ENCODE measurements around the gene CFAP43. TPM values are rescaled to one million over a fixed set of nuclear protein-coding genes. Genes with fewer than 3 reads are reported as not detected.

CFAP43 gene
- total and polyA plus RNA-seq, 12 donors, result 0.28 to 4.2 (median 1.3) TPM

DNA sequence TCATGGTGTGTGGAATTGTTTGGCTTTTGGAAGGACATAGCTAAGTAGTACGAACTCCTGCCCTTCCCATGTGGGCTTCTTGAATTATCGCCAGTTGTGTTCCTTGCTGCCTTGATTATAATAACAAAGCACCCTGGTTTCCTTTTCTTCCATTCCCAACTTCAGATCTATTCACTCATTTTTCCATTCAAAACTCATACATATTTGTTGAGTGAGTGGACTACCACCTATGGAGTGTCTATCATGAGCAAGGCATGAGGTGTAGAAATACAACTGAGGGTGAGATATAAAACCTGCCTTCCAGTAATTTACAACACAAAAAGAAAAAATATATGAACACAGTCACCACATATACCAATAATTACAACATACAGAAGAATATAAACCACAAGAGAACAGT is 141.6 kb downstream of the CFAP43 start:
- no peaks in the 10 kb centered on the region for H3K36me3 ChIP-seq (replicated peaks in 1 of 2)
- no peak for DNase-seq
- H3K27ac ChIP-seq, result no peak overlapping the region
- WGBS, 4 donors, result 65 to 82% (median 77%) methylated on average over 2 of the region's 2 CpGs
- no peaks in the 10 kb centered on the region for H3K27me3 ChIP-seq
- H3K4me1 ChIP-seq (replicated peaks in 1 of 2), result no peaks in the 10 kb centered on the region
- peaks cover 0 to 6% (median 0%) of the 10 kb centered on the region in 3 donors for H3K9me3 ChIP-seq (replicated peaks in 1 of 3)
- no peak for TF ChIP-seq POLR2A (IDR thresholded peaks at IDR 0.05)
- TF ChIP-seq, protein P1, sequence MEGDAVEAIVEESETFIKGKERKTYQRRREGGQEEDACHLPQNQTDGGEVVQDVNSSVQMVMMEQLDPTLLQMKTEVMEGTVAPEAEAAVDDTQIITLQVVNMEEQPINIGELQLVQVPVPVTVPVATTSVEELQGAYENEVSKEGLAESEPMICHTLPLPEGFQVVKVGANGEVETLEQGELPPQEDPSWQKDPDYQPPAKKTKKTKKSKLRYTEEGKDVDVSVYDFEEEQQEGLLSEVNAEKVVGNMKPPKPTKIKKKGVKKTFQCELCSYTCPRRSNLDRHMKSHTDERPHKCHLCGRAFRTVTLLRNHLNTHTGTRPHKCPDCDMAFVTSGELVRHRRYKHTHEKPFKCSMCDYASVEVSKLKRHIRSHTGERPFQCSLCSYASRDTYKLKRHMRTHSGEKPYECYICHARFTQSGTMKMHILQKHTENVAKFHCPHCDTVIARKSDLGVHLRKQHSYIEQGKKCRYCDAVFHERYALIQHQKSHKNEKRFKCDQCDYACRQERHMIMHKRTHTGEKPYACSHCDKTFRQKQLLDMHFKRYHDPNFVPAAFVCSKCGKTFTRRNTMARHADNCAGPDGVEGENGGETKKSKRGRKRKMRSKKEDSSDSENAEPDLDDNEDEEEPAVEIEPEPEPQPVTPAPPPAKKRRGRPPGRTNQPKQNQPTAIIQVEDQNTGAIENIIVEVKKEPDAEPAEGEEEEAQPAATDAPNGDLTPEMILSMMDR (IDR thresholded peaks at IDR 0.05), result no peak
- intact Hi-C loops (cut with DNase I), result no loop called here
- no peak overlapping the region for H3K4me3 ChIP-seq

DNA sequence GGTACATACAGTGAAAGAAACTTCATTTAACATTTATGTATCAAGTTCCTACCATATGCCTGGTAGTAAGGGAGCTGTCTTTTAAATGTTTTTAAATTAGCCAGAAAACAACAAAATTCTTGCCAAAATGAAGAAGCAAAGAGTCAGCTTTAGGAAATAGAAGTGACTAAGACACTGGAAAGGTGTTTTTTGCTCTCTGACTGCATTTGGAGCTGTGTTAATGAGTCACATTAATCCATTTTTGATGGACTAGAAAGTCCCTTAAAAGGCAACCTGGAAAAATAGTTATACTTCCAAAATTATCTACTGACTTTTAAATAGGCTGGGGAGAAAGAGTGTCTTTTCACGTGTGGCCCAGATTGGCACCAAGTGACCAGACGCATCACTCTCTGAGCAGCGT is 142.5 kb downstream of the CFAP43 start:
- WGBS, 4 donors, result 77 to 87% (median 84%) methylated on average over 3 of the region's 3 CpGs
- Histone ChIP-seq H3K36me3 (replicated peaks in 1 of 2) (no peaks in the 10 kb centered on the region), H3K27ac (no peak overlapping the region), H3K4me3 (no peak overlapping the region), H3K27me3 (no peaks in the 10 kb centered on the region), H3K4me1 (replicated peaks in 1 of 2) (no peaks in the 10 kb centered on the region), H3K9me3 (replicated peaks in 1 of 3) (peaks cover 0 to 6% (median 0%) of the 10 kb centered on the region in 3 donors)
- TF ChIP-seq, protein P1 (IDR thresholded peaks at IDR 0.05), result no peak
- DNase-seq, result no peak
- intact Hi-C loops (cut with DNase I), result no loop called here

DNA sequence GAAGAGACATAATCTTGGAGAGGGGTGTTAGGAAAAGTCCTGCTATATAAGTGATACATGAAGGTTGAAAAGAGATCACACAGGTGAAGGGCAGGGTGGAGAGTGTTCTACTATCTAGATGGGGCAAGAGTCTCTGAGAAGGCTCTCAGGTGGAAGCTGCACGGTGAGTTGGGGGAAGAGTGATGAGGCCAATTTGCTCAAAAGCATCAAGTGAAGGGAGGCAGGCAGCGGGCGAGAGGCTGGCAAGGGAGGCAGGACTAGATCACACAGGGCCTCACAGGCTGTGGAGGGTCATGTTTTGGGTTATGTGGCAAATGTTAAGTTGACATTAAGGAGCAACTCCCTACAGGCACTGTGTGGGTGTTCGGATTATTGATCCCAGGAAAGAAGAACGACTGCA is 143.9 kb downstream of the CFAP43 start:
- no peaks in the 10 kb centered on the region for H3K27me3 ChIP-seq
- no peak overlapping the region for H3K27ac ChIP-seq
- no peak overlapping the region for H3K4me3 ChIP-seq
- no peak for DNase-seq
- intact Hi-C loops (cut with DNase I), result no loop called here
- no peaks in the 10 kb centered on the region for H3K36me3 ChIP-seq (replicated peaks in 1 of 2)
- H3K9me3 ChIP-seq (replicated peaks in 1 of 3), result no peaks in the 10 kb centered on the region
- WGBS, 4 donors, result 84 to 92% (median 88%) methylated on average over 5 of the region's 5 CpGs
- no peak for TF ChIP-seq POLR2A (IDR thresholded peaks at IDR 0.05)
- H3K4me1 ChIP-seq (replicated peaks in 1 of 2), result no peaks in the 10 kb centered on the region

DNA sequence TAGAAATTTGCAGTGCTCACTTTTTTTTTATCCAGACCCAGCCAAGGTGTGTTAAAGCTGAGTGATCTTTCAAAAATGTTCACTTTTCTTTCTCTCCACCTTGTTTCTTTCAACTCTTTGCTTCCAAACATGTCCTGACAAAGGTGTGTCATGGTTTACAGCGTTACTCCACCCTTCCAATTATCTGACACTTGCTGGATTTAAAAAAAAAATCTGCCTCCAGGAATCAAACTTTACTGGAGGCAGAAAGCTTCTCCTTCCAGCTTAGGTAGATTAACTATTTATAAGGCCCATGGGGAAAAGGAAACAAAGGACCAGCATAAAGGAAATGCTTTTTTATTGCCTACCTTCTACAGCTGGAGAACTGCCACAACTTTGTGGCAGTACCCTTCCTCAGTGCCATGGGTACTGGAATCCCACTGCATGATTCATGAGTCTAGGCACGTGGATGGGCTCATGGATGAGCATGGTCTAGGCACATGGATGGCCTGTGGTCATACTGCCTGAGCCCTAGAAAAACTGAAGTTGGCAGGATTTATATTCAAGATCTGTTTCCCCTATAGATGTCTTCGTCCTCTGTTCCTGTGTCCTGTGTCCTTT is 146.3 kb downstream of the CFAP43 start, which contains the start of gene COL17A1:
TSS of gene COL17A1 (minus strand) at position 80 of the 600 bp plus-strand sequence. CDS start 5,207 bp downstream, outside the sequence.
- no peak for DNase-seq
- no peak within 1 kb of the TSS for H3K27ac ChIP-seq
- intact Hi-C loops (cut with DNase I), result no loop called here
- no peaks in the 10 kb centered on the region for H3K9me3 ChIP-seq (replicated peaks in 1 of 3)
- no peaks in the 10 kb centered on the region for H3K27me3 ChIP-seq
- TF ChIP-seq, protein P1 (IDR thresholded peaks at IDR 0.05), result no peak
- no peak for TF ChIP-seq POLR2A (IDR thresholded peaks at IDR 0.05)
- no peaks in the 10 kb centered on the region for H3K4me1 ChIP-seq (replicated peaks in 1 of 2)
- H3K36me3 ChIP-seq (replicated peaks in 1 of 2), result no peaks in the 10 kb centered on the region
- 85 to 92% (median 89%) methylated on average over 3 of the region's 3 CpGs for WGBS, 4 donors
- H3K4me3 ChIP-seq, result no peak within 1 kb of the TSS

Data from adrenal gland (tissue), 12 donors.